GM12873 (cell line): ENCODE data around the gene CACNA1H.

Source experiments
- TF ChIP-seq, protein P1 (sequence below): IDR thresholded peaks from 2 replicates; pipeline ENCODE4 v1.5.1; 2012; ENCODE audit warnings: low read depth, mild to moderate bottlenecking, moderate library complexity, low read length, control low read depth; ENCODE audit not compliant: insufficient read depth; ENCODE audit errors: missing control alignments

The CACNA1H gene

DNA sequence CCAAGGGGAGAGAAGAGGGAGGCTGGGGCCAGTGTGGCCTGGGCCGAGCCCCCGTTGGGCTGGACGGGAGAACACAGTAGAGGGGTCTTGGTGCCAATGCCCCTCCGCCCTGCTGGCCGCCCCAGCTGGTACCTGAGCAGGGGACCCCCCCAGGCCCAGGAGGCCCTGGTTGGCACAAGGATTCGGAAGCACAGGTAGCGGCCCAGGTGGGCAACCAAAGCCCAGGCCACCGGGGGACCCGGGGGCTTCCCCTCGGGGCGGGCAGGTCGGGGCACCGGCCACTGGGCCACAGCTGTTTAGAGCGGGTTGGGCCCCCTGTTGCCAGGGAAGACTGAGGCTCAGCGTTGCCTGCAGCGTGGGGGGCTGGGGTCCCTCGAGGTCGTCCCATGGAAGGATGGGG is 28.6 kb upstream of the CACNA1H start:
- TF ChIP-seq, protein P1, sequence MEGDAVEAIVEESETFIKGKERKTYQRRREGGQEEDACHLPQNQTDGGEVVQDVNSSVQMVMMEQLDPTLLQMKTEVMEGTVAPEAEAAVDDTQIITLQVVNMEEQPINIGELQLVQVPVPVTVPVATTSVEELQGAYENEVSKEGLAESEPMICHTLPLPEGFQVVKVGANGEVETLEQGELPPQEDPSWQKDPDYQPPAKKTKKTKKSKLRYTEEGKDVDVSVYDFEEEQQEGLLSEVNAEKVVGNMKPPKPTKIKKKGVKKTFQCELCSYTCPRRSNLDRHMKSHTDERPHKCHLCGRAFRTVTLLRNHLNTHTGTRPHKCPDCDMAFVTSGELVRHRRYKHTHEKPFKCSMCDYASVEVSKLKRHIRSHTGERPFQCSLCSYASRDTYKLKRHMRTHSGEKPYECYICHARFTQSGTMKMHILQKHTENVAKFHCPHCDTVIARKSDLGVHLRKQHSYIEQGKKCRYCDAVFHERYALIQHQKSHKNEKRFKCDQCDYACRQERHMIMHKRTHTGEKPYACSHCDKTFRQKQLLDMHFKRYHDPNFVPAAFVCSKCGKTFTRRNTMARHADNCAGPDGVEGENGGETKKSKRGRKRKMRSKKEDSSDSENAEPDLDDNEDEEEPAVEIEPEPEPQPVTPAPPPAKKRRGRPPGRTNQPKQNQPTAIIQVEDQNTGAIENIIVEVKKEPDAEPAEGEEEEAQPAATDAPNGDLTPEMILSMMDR, result no peak

DNA sequence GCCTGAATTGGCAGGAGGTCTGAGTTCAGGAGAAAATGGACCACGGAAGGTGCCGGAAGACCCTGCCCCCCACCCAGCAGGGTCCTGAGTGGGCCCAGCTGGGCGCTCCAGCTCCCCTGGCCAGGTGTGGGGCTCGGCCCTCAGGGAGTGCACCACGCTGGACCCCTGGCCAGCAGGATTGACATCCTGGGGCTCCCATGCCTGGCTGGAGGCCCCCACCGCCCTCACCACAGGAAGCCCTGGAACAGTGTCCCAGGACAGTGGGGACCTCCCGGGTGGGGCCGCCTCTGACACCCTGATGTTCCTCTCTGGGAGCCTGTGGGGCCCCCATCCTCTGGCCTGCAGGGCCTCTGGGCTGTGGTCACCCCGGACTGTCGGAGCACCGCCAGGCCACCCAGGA is 28.1 kb upstream of the CACNA1H start:
- TF ChIP-seq, protein P1, result no peak

DNA sequence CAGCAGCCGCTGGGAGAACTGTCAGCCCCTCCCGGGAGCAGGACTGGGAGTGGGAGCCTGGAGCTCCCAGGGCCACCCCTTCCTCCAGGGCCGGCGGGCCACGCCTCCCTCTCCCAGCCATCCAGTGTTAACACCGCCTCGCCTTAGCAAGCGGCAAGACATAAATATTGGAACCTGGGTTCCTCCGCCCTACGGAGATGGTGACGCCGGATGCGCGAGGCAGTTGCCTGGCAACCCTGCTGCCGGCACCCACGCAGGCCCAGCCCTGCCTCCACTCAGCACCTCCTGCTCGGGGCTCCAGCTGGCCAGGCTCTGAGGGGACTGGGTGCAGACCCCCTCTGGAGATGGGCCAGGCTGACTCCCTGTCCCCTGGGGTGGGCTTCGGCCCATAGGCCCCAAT is 27.4 kb upstream of the CACNA1H start:
- TF ChIP-seq, protein P1, result no peak

DNA sequence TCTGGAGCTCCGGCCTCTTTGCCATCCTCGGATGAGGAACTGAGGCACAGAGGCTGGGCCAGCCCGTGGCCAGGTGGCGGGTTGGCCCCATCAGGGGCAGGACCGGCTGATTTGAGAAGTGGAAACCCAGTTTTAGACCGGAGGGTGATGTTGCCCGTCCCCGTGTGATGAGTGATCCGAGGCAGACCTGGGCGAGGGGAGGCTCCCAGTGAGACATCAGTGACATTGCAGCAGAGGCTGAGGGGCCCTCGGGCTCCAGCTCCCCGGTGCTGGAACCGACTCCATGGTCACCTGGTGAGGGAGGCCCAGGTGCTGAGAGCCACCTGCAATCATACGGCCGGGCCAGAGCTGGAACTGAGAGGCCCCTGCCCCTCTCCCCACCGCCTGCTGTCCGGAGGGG is 26.9 kb upstream of the CACNA1H start:
- TF ChIP-seq, protein P1, result no peak

DNA sequence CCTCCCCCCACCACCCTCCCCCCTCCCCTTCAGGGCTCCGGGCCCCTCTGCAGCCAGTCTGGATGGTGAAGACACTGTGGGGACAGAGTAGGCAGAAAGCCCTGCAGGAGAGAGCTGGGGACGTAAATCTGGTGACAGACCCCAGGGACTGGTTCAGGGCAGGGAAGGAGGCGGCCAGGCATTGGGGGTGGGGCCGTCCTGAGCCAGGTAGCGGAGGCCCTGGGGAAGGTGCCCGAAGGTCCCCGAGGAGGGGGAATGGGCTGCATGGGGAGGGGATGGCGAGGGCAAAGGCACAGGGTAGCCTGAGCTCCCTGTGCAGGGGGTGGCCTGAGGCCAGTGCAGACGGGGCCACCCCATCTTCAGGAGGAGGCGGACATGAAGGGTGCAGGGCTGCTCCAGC is 26.3 kb upstream of the CACNA1H start:
- TF ChIP-seq, protein P1, result no peak

DNA sequence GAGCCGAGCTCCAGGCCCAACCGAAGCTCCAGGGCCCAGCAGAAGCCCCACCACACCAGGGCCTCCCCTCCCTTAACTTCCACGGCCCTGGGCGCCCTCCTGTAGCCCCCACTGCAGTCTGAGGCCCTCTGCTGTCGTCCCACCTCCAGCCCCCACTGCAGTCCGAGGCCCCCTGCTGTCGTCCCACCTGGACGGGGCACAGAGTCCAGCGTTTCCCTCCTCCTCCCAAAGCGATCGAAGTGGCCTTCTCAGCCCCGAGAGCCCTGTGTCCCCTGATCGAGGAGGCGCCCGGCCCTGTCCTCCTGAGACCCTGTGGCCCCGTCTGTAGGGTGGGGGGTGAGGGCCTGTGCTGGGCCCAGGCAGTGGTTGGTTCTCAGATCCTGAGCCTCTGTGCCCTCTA is 25.8 kb upstream of the CACNA1H start:
- TF ChIP-seq, protein P1, result no peak

DNA sequence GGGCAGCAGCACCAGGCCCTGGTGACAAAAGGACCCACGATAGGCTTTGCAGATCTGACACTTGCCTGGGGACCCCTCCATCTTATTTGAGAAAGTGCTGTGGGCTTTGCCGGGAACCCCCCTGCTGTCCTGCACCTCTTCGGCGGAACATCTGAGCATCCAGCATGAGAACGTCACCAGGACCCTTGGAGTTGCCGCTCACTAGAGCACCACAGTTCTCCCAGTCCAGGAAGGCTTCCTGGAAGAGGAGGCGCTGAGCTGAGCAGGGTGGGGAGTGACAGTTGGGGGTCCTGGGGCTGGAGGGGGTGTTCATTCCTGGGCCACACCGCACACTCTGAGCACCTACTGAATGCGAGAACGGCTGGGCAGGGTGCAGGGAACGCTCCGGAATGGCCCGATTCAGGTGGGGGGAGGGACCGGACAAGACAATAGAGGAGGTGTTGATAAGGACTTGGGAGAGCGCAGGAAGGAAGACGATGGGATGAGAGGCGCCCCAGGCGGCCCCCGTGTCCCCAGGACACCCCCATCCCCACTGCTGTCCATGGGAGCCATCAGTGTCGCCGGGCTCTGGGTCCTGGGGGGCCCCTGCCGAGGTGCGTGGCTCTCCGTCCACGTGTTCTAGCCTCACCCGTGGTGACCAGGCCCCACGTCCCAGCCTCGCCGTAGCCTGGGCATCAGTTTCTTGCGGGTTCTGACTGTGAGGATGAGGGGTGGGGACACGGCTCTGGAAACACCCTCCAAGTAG is 24.8 kb upstream of the CACNA1H start:
- TF ChIP-seq, protein P1, result no peak
